Measurements from ENCODE around the gene SETD2. TPM values are rescaled to one million over a fixed set of nuclear protein-coding genes. Genes with fewer than 3 reads are reported as not detected.
A peak's percentile ranks its signal among the peaks of the same experiment; 100 is the strongest.

Gene SETD2
- total and polyA plus RNA-seq, 10 donors: 10.4 to 94.0 (median 63.8) TPM

GRCh38 chr3:47007482-47008233, 156.3 kb downstream of the SETD2 start:
- TF ChIP-seq POLR2A (IDR thresholded peaks at IDR 0.05) (no peak), POLR2AphosphoS5 (IDR thresholded peaks at IDR 0.05) (peak in 1 of 3 donors; percentile 51)
- intact Hi-C loops (cut with DNase I; ENCODE audit: low total_unique reads): no loop called here
- WGBS, 5 donors: 87 to 100% (median 94%) methylated on average over 2 to 16 of the region's 16 CpGs
- Histone ChIP-seq H3K4me3 (no peak overlapping the region), H3K36me3 (peaks cover 0 to 89% (median 56%) of the 10 kb centered on the region in 6 donors), H3K27ac (no peak overlapping the region), H3K27me3 (replicated peaks in 1 of 7) (no peaks in the 10 kb centered on the region), H3K9me3 (no peaks in the 10 kb centered on the region), H3K4me1 (peaks cover 4 to 31% (median 18%) of the 10 kb centered on the region in 6 donors)
- DNase-seq: peak; percentile 76

DNA sequence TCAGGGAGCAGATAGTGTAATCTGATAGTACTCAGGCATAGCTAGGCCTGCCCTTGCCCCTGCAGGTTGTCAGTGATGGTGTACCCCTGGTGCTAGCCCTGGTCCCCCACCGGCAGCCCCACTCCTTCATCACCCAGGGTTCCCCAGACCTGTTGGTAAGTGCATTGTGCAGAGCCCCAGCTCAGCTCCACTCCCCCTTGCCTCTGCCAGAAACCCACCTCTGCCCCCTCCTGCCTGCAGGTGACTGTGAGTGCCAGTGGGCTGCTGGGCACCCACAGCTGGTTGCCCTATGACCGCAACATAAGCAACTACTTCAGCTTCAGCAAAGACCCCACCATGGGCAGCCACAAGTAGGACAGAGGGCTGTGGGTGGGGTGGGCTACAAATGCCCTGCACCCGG, 156.9 kb downstream of the SETD2 start:
- H3K4me3 ChIP-seq: no peak overlapping the region
- no peak for TF ChIP-seq POLR2A (IDR thresholded peaks at IDR 0.05)
- no peak for TF ChIP-seq POLR2AphosphoS5 (IDR thresholded peaks at IDR 0.05)
- TF ChIP-seq, protein P1, sequence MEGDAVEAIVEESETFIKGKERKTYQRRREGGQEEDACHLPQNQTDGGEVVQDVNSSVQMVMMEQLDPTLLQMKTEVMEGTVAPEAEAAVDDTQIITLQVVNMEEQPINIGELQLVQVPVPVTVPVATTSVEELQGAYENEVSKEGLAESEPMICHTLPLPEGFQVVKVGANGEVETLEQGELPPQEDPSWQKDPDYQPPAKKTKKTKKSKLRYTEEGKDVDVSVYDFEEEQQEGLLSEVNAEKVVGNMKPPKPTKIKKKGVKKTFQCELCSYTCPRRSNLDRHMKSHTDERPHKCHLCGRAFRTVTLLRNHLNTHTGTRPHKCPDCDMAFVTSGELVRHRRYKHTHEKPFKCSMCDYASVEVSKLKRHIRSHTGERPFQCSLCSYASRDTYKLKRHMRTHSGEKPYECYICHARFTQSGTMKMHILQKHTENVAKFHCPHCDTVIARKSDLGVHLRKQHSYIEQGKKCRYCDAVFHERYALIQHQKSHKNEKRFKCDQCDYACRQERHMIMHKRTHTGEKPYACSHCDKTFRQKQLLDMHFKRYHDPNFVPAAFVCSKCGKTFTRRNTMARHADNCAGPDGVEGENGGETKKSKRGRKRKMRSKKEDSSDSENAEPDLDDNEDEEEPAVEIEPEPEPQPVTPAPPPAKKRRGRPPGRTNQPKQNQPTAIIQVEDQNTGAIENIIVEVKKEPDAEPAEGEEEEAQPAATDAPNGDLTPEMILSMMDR (IDR thresholded peaks at IDR 0.05 in 8 of 11, conservative IDR thresholded peaks at IDR 0.05 in 3 of 11): no peak
- H3K9me3 ChIP-seq: no peaks in the 10 kb centered on the region
- WGBS, 5 donors: 75 to 97% (median 90%) methylated on average over 2 to 3 of the region's 3 CpGs
- intact Hi-C loops (cut with DNase I; ENCODE audit: low total_unique reads): no loop called here
- H3K27ac ChIP-seq: no peak overlapping the region
- peaks cover 4 to 31% (median 18%) of the 10 kb centered on the region in 6 donors for H3K4me1 ChIP-seq
- no peaks in the 10 kb centered on the region for H3K27me3 ChIP-seq (replicated peaks in 1 of 7)
- H3K36me3 ChIP-seq: peaks cover 0 to 89% (median 62%) of the 10 kb centered on the region in 6 donors
- DNase-seq: peak; percentile 51

- H3K27me3 ChIP-seq (replicated peaks in 1 of 7): no peaks in the 10 kb centered on the region
- no peaks in the 10 kb centered on the region for H3K9me3 ChIP-seq
- H3K36me3 ChIP-seq: peaks cover 0 to 97% (median 70%) of the 10 kb centered on the region in 6 donors
- peaks cover 4 to 36% (median 18%) of the 10 kb centered on the region in 6 donors for H3K4me1 ChIP-seq
- TF ChIP-seq, protein P1 (IDR thresholded peaks at IDR 0.05 in 8 of 11, conservative IDR thresholded peaks at IDR 0.05 in 3 of 11): no peak
- TF ChIP-seq POLR2A (IDR thresholded peaks at IDR 0.05): no peak
- no peak for TF ChIP-seq POLR2AphosphoS5 (IDR thresholded peaks at IDR 0.05)
- 88 to 95% (median 91%) methylated on average over 7 to 9 of the region's 9 CpGs for WGBS, 5 donors
- no peak overlapping the region for H3K4me3 ChIP-seq
- intact Hi-C loops (cut with DNase I; ENCODE audit: low total_unique reads): no loop called here
- DNase-seq: peak; percentile 58
- no peak overlapping the region for H3K27ac ChIP-seq
Measured at GRCh38 chr3:47006145-47006651, 157.7 kb downstream of the SETD2 start.

DNA sequence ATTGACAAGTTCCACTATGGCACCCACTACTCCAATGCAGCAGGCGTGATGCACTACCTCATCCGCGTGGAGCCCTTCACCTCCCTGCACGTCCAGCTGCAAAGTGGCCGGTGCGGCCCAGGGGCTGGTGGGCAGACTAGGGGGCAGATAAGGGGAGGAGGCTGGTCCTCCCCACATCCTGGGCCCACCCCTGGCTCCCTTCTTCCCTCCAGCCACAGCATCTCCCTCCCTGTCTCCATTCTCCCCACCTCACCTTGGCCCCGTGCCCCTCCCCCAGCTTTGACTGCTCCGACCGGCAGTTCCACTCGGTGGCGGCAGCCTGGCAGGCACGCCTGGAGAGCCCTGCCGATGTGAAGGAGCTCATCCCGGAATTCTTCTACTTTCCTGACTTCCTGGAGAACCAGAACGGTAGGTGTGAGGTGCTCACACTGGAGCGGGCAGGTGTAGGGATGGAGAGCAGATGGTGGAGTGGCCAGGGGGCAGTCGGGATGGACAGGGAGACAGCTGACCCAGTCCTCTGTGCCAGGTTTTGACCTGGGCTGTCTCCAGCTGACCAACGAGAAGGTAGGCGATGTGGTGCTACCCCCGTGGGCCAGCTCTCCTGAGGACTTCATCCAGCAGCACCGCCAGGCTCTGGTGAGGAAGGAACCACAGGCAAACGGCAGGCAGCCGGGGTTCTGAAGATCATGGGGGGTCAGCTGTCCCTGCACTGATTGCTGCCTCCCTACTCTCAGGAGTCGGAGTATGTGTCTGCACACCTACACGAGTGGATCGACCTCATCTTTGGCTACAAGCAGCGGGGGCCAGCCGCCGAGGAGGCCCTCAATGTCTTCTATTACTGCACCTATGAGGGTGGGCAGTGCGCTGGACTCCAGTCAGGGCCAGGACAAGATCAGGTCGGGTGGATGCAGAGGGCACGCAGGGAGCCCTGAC, 158.4 kb downstream of the SETD2 start:
- no peaks in the 10 kb centered on the region for H3K9me3 ChIP-seq
- 86 to 94% (median 87%) methylated on average over 24 to 32 of the region's 32 CpGs for WGBS, 5 donors
- peaks cover 4 to 41% (median 18%) of the 10 kb centered on the region in 6 donors for H3K4me1 ChIP-seq
- no peak overlapping the region for H3K4me3 ChIP-seq
- no peaks in the 10 kb centered on the region for H3K27me3 ChIP-seq (replicated peaks in 1 of 7)
- TF ChIP-seq POLR2A (IDR thresholded peaks at IDR 0.05) (no peak), POLR2AphosphoS5 (IDR thresholded peaks at IDR 0.05) (peak in 1 of 3 donors; percentile 25)
- H3K27ac ChIP-seq: no peak overlapping the region
- peaks cover 0 to 100% (median 77%) of the 10 kb centered on the region in 6 donors for H3K36me3 ChIP-seq
- intact Hi-C loops (cut with DNase I; ENCODE audit: low total_unique reads): no loop called here
- peak; percentile 74 for DNase-seq
